ENCODE measurements around the gene ELP1. TPM values are rescaled to one million over a fixed set of nuclear protein-coding genes. Genes with fewer than 3 reads are reported as not detected.

Gene ELP1
- 31.7 and 42.6 TPM in 2 replicates for total RNA-seq
- polyA plus RNA-seq, result 25.0 and 25.7 TPM in 2 replicates

DNA sequence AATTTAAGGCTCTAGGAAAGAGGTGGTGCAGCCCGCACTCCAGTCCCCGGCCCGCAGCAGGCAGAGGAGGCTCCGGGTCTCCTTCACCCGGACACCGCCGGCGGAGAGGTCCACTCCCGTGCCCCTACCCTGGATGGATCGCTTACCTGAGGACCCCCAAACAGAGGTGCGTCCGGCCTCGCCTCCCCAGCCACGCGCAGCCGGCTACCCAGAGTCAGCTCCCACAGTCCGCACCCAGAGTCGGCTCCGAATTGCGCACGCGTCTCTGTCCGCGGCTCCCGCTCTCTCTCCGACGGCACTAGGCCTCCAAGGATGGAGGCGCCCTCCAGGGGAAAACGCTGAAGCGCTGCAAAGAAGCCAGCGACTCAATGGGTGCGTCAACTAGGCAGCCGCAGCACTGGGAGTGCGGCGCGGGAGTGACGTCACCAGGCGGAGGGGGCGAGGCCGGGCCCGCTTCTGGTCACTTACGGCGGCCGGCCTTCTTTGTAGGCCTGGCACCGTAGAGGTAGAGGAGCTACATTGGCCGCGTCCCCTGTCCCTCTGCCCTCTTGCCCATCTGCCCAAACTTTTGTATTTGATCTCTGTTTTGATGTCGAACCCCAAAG lies at the start of gene ELP1:
ELP1 (minus strand) TSS at position 407 of the 605 bp plus-strand sequence. CDS start 2,978 bp downstream, outside the sequence.
- DNase-seq (ENCODE audit: low read depth in 1 of 2, low spot score in 1 of 2), result peak; percentile 96 to 97
- Histone ChIP-seq H3K27me3 (no peaks in the 10 kb centered on the region), H3K27ac (peak within 1 kb of the TSS; percentile 96), H3K4me3 (peak within 1 kb of the TSS; percentile 91), H3K9me3 (ENCODE audit: low read depth) (no peaks in the 10 kb centered on the region), H3K4me1 (ENCODE audit: low read depth) (peaks cover 12% of the 10 kb centered on the region), H3K36me3 (no peaks in the 10 kb centered on the region)
- peak; percentile 38 for TF ChIP-seq CTCF (IDR thresholded peaks at IDR 0.05; ENCODE audit: low read depth, low read length)

GRCh38 chr9:108980893-108981292 lies 47.0 kb upstream of the ELP1 start:
- no peak for TF ChIP-seq CTCF (IDR thresholded peaks at IDR 0.05; ENCODE audit: low read depth, low read length)
- no peak overlapping the region for H3K4me3 ChIP-seq
- peaks cover 25% of the 10 kb centered on the region for H3K36me3 ChIP-seq
- H3K4me1 ChIP-seq (ENCODE audit: low read depth), result peaks cover 11% of the 10 kb centered on the region
- peak in 1 of 2 donors; percentile 53 for DNase-seq (ENCODE audit: low read depth in 1 of 2, low spot score in 1 of 2)
- H3K9me3 ChIP-seq (ENCODE audit: low read depth), result no peaks in the 10 kb centered on the region
- no peaks in the 10 kb centered on the region for H3K27me3 ChIP-seq
- H3K27ac ChIP-seq, result peak overlapping the region; percentile 66

GRCh38 chr9:108978205-108978604 lies 44.3 kb upstream of the ELP1 start:
- peak overlapping the region; percentile 26 for H3K27ac ChIP-seq
- no peaks in the 10 kb centered on the region for H3K27me3 ChIP-seq
- H3K9me3 ChIP-seq (ENCODE audit: low read depth), result no peaks in the 10 kb centered on the region
- no peak overlapping the region for H3K4me3 ChIP-seq
- DNase-seq (ENCODE audit: low read depth in 1 of 2, low spot score in 1 of 2), result peak in 1 of 2 donors; percentile 3
- peaks cover 18% of the 10 kb centered on the region for H3K36me3 ChIP-seq
- peaks cover 22% of the 10 kb centered on the region for H3K4me1 ChIP-seq (ENCODE audit: low read depth)
- TF ChIP-seq CTCF (IDR thresholded peaks at IDR 0.05; ENCODE audit: low read depth, low read length), result no peak

- no peak overlapping the region for H3K4me3 ChIP-seq
- no peaks in the 10 kb centered on the region for H3K27me3 ChIP-seq
- peak in 1 of 2 donors; percentile 59 for DNase-seq (ENCODE audit: low read depth in 1 of 2, low spot score in 1 of 2)
- H3K9me3 ChIP-seq (ENCODE audit: low read depth), result no peaks in the 10 kb centered on the region
- H3K4me1 ChIP-seq (ENCODE audit: low read depth), result peaks cover 22% of the 10 kb centered on the region
- H3K27ac ChIP-seq, result peak overlapping the region; percentile 73
- TF ChIP-seq CTCF (IDR thresholded peaks at IDR 0.05; ENCODE audit: low read depth, low read length), result no peak
- H3K36me3 ChIP-seq, result peaks cover 22% of the 10 kb centered on the region
Measured at GRCh38 chr9:108973895-108974294, 40.0 kb upstream of the ELP1 start.

DNA sequence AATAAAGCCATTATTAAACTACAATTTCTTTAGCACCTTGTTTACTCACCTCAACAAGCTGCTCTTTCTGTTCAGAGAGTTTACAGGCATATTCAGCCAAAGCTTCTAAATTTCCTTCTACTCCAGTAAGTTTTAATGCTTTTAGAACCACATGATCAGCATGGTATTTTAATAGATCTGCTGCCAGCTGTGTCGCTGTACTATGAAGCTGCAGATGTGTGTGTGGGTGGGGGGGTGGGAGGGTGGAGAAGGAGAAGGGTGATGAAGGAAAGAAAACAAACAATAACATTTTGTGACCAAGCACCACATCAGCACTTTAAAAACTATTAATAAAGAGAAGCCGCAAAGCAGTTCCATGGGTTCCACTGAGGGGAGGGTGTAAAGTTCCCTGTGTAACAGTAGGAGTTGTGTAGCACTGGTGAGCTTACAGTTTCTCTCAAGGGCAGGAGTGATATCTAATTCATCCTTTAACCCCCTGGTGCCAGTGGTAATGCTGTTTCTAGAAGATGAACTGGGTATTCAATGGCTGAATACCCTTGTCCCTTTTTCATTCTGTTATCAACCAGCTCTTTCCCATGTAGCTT lies 38.8 kb upstream of the ELP1 start:
- H3K4me1 ChIP-seq (ENCODE audit: low read depth), result peaks cover 22% of the 10 kb centered on the region
- DNase-seq (ENCODE audit: low read depth in 1 of 2, low spot score in 1 of 2), result no peak
- no peak for TF ChIP-seq CTCF (IDR thresholded peaks at IDR 0.05; ENCODE audit: low read depth, low read length)
- no peak overlapping the region for H3K4me3 ChIP-seq
- no peaks in the 10 kb centered on the region for H3K27me3 ChIP-seq
- peak overlapping the region; percentile 18 for H3K27ac ChIP-seq
- H3K36me3 ChIP-seq, result peaks cover 15% of the 10 kb centered on the region
- no peaks in the 10 kb centered on the region for H3K9me3 ChIP-seq (ENCODE audit: low read depth)
